C4-2B (cell line): ENCODE results near the gene C10orf90.

Experiments used
- CTCF ChIP-seq: fragments of 450-650 bp; conservative IDR thresholded peaks from 2 replicates; pipeline ENCODE4 v1.5.1; 2017; ENCODE audit warnings: mild to moderate bottlenecking
- ZFX ChIP-seq: fragments of 450-650 bp; IDR thresholded peaks from 2 replicates; pipeline ENCODE4 v1.6.1; 2017

GRCh38 chr10:126569513-126570244 lies 100.8 kb downstream of the C10orf90 start:
- TF ChIP-seq CTCF (no peak), ZFX (no peak)
